Body of pancreas (tissue), 4 donors: ENCODE measurements around the gene FCHO1.

Source experiments
- POLR2A ChIP-seq, 3 donors: fragments of 450-650 bp; IDR thresholded peaks; one replicate each; pipeline ENCODE4 v1.6.1; 2016; ENCODE audit warnings: antibody characterized with exemption in 3 of 3, mild to moderate bottlenecking in 2 of 3
- TF ChIP-seq, protein P1 (sequence below), 7 experiments: fragments of 450-650 bp in 4 of 7; fragments of 200-600 bp in 3 of 7; sonication (generic) in 3 of 7; IDR thresholded peaks; one replicate each; pipeline ENCODE4 v1.5.1; 2016 to 2019; ENCODE audit warnings: antibody characterized with exemption in 7 of 7

DNA sequence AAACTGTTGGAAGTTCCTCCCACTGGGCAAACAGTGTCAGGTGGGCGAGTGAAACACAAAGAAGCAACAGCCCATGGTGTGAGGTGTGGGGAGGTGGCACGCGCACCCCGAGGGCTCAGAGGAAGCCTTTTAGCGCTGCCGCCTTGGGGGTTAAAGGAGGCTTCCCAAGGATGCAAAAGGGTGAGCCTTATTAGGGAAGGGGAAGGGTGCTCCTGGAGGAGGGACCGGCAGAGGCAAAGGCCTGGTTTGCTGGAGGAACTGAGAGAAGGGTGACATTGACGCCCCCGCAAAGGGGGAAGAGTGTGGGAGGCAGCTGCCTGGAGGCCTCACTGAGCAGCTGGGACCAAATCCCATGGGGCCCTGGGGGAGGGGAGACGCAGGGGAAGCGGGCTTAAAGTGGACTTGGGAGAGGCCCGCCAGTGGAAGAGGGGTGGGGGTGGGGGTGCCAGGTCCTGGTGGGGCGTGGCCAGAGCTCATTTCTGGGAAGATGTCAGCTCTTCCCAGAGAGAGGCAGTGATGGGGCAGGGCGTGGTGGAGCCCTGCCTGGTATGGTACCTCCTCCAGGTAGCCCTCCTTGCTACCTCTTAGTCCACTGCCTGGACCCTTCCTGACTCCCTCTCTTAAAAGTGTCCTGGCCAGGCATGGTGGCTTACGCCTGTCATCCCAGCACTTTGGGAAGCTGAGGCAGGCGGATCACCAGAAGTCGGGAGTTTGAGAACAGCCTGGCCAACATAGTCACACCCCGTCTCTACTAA, 12.0 kb upstream of the FCHO1 start:
- TF ChIP-seq POLR2A (IDR thresholded peaks at IDR 0.05): no peak
- TF ChIP-seq, protein P1, sequence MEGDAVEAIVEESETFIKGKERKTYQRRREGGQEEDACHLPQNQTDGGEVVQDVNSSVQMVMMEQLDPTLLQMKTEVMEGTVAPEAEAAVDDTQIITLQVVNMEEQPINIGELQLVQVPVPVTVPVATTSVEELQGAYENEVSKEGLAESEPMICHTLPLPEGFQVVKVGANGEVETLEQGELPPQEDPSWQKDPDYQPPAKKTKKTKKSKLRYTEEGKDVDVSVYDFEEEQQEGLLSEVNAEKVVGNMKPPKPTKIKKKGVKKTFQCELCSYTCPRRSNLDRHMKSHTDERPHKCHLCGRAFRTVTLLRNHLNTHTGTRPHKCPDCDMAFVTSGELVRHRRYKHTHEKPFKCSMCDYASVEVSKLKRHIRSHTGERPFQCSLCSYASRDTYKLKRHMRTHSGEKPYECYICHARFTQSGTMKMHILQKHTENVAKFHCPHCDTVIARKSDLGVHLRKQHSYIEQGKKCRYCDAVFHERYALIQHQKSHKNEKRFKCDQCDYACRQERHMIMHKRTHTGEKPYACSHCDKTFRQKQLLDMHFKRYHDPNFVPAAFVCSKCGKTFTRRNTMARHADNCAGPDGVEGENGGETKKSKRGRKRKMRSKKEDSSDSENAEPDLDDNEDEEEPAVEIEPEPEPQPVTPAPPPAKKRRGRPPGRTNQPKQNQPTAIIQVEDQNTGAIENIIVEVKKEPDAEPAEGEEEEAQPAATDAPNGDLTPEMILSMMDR (IDR thresholded peaks at IDR 0.05): no peak
